GM06990 (cell line): ENCODE data around the gene PTPRD.

Source experiments
- DNase-seq: peaks from one replicate; pipeline ENCODE4 v3.0.0-alpha.2; 2011; ENCODE audit not compliant: insufficient read length; ENCODE audit errors: extremely low read depth
- H3K27me3 ChIP-seq: replicated peaks from 2 replicates; pipeline ENCODE4 v1.6.0; 2011; ENCODE audit warnings: low read length; ENCODE audit not compliant: control insufficient read depth, insufficient read depth
- H3K36me3 ChIP-seq: 2 replicates; pipeline ENCODE4 v1.5.1; 2011; ENCODE audit warnings: low read length; ENCODE audit not compliant: control insufficient read depth, insufficient read depth
- H3K4me3 ChIP-seq: replicated peaks from 2 replicates; pipeline ENCODE4 v1.5.1; 2011; ENCODE audit warnings: low read depth, mild to moderate bottlenecking, control low read depth, low read length
- CTCF ChIP-seq: IDR thresholded peaks from 2 replicates; pipeline ENCODE4 v1.5.1; 2011; ENCODE audit warnings: low read length, control low read depth, mild to moderate bottlenecking, inconsistent platforms; ENCODE audit not compliant: insufficient read depth, poor library complexity, severe bottlenecking

PTPRD gene

GRCh38 chr9:8799206-8799605, 1813.6 kb downstream of the PTPRD start:
- no peak for DNase-seq
- Histone ChIP-seq H3K4me3 (no peak overlapping the region), H3K27me3 (no peaks in the 10 kb centered on the region), H3K36me3 (no peaks in the 10 kb centered on the region)
- no peak for TF ChIP-seq CTCF

GRCh38 chr9:8784838-8785237, 1828.0 kb downstream of the PTPRD start:
- Histone ChIP-seq H3K27me3 (no peaks in the 10 kb centered on the region), H3K36me3 (no peaks in the 10 kb centered on the region), H3K4me3 (no peak overlapping the region)
- no peak for TF ChIP-seq CTCF
- no peak for DNase-seq

- no peak for DNase-seq
- Histone ChIP-seq H3K27me3 (no peaks in the 10 kb centered on the region), H3K4me3 (no peak overlapping the region), H3K36me3 (no peaks in the 10 kb centered on the region)
- no peak for TF ChIP-seq CTCF
Measured at GRCh38 chr9:8783941-8784340, 1828.9 kb downstream of the PTPRD start.

DNA sequence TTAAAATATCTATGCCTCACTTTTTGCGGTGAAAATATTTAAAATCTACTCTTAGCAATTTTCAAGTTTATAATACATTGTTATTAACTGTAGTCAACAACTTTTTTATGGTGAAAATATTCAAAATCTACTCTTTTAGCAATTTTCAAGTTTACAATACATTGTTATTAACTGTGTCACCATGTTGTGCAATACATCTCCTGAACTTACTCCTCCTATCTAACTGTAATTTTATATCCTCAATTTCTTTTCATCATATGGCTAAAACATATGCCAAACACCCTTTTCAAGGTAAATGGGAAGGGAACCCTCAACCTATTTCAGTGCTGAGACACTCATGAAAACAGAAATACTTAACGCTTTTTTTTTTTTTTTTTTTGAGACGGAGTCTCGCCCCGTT, 1830.6 kb downstream of the PTPRD start:
- H3K36me3 ChIP-seq: no peaks in the 10 kb centered on the region
- H3K4me3 ChIP-seq: no peak overlapping the region
- DNase-seq: no peak
- H3K27me3 ChIP-seq: no peaks in the 10 kb centered on the region
- no peak for TF ChIP-seq CTCF

DNA sequence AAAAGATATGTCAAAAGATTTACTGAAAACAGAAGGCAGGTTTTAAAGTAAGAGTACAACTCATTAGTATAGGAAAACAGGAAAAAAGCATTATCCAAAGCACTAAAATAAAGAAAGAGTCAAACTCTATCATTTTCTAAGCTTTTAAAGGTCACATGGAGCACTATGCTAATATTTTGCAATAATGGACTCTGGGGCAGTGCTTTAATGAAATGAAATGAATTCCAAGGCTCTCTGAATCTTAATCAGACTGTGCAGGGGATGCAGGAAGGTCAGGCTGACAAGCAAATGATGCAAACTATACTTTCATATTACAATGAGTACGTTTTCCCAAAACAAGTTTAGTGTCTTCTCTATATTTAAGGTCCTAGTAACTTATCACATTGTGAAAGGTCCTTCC, 1831.3 kb downstream of the PTPRD start:
- H3K4me3 ChIP-seq: no peak overlapping the region
- no peaks in the 10 kb centered on the region for H3K36me3 ChIP-seq
- H3K27me3 ChIP-seq: no peaks in the 10 kb centered on the region
- TF ChIP-seq CTCF: no peak
- no peak for DNase-seq

- TF ChIP-seq CTCF: no peak
- Histone ChIP-seq H3K27me3 (no peaks in the 10 kb centered on the region), H3K4me3 (no peak overlapping the region), H3K36me3 (no peaks in the 10 kb centered on the region)
- no peak for DNase-seq
Measured at GRCh38 chr9:8780386-8780785, 1832.4 kb downstream of the PTPRD start.
